Stimulated activated CD4-positive, alpha-beta T cell treated with anti-CD3 and anti-CD28 coated beads, Interleukin-12 subunit alpha, Interleukin-12 subunit beta, amount 100 ng/mL, for 24 hours (primary cell): ENCODE data around the gene ZNF366.

Experiments used
- DNase-seq, 2 experiments: peaks; one replicate each; pipeline ENCODE4 v3.0.0-alpha.2; 2020; ENCODE audit warnings: low read depth in 2 of 2

Gene ZNF366

DNA sequence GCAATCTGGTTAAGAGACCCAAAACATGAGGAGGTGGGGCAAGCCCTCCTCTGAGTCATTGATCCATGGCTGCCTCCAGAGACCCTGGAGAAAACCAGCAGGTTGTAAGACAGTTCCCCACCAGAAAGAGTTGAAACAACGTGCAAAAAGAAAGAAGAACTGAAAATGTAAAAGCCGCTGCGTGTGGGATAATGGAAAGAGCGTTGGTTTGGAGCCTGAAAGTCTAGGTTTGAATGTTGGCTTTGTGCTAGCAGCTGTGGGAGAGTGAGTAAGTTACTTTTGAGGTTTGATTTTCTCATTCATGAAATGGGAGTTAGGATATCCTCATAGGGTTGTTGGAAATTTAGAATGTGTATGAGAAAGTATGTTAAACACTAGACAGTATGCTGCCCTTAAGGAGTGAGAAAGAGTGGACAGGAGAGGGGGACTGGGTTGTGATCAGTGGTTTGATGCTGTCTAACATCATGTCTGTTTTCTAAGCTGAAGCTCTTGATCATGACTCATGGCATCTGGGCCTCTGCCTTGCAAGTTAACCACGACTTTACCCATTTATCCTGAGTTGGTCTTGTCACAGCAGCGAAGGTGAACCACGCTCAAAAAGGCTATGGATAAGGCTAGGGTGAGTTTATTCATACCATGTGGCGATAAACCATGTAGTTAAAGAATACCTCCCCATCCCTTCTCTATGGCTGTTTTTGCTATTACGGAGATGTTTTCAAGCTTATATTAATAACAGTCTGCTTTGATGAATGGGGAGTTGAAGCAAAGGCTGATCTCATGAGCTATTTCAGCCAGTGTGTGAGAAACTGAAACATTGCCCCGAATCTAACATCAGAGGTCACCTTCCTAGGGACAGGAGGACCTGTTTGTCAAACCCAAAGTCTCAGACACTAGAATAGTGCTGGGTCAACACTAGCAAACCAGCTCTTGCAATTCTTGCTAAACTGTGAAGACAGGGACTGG, 41.3 kb downstream of the ZNF366 start:
- no peak for DNase-seq

DNA sequence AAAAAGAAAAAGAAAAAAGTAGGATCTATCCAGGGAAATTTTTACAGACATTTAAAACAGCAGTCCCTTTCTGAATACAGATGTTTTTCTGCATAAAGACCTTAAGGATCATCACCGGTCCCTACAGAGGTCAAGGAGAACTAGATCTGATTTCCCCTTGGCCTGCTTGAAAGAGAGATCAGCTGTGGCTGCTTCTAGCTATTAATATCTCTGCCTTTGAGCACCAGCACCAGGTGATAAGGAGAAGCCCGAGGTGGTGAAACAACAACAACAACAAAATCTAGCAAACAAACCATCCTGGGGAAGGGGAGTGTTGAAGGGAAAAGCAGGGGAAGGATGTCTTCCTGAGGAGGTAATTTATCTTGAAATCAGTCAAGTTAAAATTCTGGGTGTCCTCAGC, 42.1 kb downstream of the ZNF366 start:
- no peak for DNase-seq

DNA sequence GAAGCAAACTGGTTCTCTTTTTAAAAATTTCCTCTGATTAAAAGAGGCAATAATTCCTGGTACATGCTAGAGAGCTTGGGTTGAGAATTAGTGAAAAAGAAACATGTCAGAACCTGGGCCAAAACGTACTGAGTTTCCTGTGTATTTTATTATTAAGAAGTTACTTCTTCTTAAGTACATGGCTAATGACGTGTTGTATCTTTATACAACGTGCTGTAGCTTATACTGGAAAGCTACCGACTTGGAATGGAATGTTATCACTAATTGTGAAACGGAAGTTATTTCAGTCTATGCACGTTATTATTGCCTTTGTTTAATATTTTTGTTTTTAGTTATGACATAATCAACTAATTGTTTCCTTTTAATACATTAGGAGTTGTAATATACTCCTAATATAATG, 43.1 kb downstream of the ZNF366 start:
- no peak for DNase-seq

DNA sequence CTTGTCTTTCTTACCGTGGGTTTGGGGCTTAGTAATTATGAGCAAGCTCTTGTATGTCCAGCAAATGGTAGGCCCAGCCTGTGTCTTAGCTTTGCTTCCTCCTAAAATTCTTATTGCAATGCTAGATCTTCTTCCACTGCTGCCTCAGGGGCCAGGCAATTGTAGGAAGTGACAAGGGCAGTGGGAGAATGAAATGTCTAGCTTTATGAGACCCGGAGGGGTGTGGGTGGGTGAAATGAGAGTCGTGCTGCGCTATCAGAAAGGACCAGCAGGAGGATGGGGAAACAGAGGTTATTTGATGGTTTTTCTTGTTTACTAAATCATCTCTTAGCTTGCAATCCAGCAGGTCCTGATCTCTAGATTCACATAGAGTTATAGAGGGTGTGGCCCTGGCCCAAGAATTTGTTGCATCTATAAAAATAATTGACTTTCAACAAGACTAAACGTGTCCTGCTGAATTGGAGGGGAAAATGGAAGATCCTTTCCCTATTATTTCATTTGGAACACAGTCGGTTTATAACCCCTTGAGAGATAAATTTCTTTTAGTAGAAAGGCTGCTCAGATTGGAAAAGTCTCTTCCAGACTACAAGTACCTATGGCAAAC, 43.7 kb downstream of the ZNF366 start:
- no peak for DNase-seq

DNA sequence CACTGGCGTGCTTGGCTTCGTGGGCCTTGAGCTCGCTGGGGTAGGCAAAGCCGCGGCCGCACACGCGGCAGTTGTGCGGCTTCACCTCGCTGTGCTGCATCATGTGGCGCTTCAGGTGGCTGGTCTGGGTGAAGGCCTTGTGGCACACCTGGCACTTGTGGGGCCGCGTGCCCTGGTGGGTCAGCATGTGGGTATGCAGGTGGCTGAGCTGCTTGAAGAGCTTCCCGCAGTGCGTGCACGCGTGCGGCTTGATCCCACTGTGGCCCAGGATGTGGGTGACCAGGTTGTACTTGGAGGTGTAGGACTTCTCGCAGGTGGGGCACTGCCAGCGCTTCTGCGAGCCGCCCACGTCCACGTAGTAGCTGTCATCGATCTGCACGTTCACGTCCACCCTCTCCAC, 46.8 kb downstream of the ZNF366 start:
- DNase-seq = no peak

DNA sequence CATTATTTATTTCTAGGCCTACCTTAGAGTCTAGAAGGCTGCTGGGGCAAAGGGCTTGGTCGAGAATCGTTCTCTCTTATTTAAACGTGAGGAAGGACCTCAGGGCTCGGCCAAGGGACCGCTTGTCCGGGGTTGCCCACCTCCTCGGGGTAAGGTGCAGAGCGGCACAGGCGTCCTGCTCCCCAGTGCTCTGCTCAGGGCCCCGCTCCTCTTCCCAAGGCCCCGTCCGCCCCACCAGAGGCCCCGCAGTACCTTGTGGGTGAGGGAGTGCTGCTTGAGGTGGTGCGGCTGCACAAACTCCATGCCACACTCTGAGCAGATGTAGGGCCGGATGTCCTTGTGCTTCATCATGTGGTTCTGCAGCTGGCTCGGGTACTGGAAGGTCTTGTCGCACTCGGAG, 47.3 kb downstream of the ZNF366 start:
- DNase-seq = no peak

DNA sequence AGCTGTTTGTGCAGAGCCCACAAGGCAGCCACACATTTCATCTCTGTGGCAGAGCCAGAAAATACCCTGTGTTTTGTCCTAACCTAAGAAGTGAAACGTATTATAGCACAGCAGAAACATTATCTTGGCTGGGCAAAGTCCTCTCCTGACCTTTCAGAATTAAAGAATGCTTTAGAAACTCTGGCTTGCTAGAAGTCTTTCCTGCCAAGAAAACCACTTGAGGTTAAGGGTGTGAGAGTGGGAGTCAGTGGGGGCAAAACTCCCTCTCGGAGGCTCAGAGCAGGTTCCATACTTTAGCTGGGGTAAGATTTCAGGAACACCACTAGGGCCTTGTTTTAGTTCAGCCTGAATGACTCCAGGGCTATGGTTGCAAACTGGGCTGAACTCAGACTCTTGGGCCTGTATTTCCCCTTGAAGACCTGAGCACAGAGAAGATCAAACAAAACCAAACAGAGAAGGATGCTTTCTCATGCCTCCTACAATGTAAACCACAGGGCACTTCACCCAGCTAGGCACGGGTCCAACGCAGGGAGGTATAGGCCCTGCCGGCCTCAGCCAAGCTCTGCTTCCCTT, 48.0 kb downstream of the ZNF366 start:
- DNase-seq = no peak

DNA sequence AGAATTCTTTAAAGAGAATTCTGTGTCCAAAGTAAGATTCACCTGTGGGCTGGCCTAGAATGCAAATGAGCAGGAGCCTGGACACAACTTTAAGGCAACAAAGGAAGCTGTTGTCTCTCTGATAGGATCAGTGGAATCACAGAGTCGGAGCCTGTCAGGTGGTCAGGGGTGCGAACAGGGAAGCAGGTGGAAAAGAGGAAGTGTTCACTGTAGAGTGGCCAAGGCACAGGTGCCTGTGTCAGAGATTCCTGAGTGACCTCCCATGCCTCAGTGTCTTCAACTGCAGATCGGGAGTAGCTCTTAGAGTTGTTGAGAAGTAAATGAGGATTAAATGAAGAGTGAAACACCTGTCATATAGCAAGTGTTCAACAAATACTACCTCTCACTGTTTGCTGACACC, 48.8 kb downstream of the ZNF366 start:
- DNase-seq = no peak

DNA sequence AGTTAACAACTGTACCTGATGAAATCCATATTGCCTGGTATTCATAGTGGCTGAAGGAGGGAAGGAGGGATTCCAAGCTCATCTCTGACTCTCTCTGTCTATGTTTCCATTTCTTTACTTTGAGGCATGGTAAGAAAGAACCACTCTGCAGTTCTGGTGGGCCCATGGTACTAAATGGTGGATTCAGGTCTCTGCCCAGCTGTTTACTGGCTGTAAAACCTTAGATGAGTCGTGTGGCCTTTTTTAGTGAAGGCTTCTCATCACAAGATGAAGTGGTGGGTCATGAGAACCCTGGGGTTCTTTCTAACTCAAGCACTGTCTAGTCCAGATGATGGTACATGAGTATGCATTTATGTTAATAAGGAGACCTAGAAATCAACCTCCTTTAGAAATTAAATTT, 49.7 kb downstream of the ZNF366 start:
- DNase-seq = no peak

DNA sequence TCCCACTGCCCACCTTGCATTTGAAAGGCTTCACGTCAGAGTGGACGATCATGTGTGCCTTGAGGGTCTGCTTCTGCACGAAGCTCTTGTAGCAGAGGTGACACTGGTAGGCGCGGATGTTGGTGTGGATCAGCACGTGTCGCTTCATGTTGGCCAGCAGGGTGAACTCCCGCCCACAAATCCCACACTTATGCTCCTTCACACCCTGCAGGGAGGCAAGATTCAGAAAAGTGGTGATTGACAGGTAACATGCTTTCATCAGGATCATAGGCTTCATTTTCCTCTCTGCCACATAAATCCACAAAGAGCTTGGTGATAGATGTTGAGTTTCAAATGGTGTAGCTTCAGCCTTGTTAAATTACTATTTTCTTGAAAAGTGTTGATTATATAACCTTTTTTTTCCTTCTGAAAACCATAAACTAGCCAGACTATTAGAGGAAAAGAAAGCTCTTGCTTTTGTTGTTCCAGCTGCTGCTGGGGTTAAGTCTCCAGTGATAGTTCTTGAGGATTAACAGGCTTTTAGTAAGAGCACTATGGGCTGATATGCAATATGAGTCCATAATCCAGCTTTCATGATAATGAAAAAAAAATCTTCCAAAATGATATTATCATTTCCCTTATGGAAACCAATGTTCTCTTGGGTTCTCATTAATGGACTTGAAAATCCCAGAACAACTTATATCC, 50.7 kb downstream of the ZNF366 start:
- no peak for DNase-seq

DNA sequence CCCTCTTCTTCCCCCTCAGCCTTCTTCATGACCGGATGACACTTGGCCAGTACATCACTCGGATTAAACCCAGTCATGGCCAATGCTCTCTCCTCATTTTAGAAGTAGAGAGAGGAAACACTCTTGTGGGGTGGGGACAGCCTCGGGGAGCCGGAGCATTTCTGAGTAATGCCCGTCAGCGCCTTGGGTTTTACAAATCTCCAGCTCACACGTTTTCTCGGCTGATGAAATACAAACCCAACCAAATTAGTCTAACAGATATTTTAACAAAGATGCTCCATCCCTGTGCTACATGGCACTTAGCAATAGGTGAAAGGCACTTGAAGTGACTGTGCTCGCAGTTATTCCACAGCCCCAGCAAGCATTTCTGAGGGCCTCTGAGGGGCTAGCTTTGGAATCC, 51.7 kb downstream of the ZNF366 start:
- DNase-seq = no peak

DNA sequence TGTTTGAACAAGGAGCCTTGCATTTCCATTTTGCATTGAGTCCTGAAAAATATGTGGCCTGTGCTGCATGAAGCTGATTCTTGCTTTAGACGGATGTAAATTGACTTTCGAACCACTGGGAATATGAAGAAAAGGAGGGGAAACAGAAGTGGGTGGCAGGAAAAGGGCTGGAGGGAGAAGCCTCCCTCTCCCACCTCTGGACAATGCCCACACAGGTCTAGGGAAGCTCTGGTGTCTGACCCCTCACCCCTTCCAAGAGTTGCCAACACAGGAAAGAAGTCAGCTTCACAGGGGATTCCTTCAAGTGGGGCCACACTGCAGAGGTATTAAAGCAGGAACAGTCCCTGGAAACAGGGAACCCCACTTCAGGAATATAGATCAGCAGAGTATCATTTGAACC, 52.2 kb downstream of the ZNF366 start:
- no peak for DNase-seq

DNA sequence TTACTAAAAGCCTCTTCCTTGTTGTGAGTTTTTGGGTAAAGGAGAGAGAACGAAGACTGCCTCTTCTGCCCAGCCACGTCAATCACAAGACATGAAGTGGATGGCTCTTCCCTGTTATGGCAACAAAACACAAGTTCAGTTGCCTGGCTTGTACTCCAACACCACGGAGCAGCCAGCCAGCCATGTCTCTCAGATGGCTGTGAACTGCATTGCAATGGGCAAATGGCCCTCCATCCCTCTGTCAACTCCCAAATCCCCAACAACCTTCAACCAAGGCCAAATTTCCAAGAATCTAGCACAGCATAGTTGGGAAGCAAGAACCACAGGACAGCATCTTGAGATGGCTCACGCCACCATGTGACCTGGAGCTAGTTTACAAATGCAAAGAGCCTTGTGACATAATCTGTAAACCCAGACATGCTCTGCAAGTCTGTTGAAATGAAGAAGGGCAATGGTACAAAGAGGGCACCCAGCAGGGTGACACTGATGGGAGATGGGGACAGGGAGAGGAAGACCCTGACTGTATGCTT, 53.9 kb downstream of the ZNF366 start:
- no peak for DNase-seq

DNA sequence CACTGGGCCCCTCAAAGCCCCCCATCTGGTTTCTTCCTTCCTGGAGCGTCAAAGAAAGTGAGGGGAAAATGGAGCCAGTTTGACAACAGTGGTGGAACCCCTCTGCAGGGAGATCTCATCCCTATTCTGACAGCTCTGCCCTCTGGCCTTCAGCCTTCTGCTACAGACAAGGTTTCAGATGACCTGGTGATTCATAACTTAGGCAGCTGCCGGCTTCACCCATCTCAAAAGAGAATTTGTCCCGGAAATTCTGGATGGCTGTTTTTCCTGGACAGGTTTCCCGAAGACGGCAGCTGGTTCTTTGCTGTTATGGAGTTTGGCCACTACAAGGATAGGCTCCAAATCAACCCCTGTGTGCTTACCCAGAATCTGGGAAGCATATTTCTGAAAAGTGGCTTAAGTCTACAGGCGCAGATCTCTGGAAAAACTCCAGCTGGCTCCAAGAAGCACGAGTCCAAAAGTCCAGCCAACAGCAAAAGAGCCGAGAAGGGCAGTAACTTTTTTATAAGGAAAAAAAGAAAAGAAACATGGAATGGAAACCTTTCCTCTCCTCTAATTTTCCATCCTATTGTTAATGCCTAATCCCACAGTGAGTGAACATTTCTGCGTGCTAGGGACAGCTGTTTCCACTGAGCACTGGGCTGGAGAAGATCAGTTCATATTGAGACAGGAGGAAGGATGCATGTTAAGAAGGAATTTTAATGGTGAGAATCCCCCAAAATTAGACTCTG, 54.5 kb downstream of the ZNF366 start:
- no peak for DNase-seq

DNA sequence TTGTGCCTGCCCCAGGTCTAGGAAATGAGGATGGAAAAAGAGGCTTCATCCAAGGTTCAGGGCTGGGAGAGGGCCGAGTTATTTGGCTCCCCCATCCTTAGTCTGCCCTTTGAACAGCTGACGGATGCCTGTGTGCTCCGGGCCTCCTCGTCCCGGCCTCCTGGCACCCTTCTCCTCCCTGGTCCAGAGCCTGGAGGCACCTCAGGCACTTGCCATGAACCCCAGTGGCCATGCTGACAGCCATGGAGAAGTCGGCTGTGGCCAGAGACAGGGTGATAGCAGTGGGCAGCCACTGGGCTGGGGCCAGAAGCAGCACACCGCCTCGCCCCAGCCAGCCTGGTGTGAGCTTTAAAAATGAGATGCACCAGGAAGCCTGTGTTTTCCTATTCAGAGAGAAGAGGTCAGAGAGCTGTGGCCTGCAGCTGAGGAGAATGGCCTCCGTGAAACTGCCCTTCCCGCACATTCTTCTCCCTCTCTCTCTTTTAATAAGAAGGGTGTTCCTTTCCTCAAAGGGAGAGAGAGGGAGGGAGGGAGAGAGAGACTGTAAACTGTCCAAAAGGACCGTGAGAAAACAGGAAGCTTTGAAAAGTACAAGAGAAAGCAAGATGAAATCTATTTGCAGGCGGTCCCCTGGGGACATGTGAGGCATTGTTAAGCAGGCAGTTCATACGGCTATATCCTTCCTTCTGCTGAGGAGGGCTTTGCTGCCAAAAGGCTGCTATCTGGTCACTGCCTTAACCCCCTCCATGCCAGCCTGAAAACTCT, 55.3 kb downstream of the ZNF366 start:
- DNase-seq = no peak

DNA sequence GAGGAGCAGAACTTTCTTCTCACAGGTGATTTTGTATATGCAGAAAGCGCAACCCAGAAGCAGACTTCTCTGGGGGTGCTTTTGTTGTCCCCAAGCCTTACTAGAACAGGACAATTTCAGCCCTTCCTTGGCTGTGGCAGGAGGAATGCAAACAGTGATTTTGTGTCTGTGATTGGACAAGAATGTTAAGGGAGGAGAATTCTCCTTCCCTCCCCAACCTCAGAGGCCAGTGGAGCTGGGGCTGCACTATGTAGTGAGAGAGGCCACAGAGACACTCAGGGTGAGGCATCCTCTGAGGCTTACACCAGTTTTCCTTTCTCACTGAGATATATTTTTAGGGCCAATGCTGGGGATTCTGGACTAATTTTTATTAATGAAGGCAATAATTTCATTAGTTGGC, 58.8 kb downstream of the ZNF366 start:
- DNase-seq = no peak

DNA sequence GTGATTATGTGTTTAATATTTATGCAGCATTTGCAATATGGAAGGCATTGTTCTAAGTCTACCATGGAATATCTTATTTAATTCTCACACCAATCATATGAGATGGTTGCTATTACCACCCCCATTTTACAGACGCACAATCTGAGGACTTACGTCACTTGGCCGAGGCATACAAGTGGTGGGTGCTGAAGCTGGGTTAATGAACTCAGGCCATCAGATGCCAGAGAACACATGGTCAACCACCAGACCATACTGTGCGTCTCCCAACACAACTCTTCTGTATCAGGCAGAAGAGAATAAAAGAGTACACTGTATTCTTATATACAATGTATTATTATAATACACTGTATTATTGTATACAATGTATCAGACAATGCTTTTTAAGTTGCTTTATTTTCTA, 59.5 kb downstream of the ZNF366 start:
- DNase-seq = no peak

DNA sequence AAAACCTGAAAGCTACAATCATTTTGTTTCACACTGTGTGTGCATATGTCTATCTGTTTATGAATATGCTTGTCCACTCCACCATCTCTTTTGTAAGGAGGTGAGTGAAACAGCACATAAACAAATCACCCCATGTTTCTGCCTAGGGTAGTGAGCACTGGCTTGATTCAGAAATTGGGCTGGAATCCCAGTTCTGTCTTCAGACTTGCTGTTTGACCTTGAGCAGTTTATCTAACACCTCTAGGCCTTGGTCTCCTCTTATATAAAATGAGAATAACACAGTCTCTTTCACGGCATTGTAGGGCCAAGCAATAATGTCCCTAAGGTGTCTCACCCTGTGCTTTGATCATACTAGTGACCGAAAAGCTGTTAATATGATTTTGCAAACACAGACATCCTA, 61.2 kb downstream of the ZNF366 start:
- DNase-seq = no peak

DNA sequence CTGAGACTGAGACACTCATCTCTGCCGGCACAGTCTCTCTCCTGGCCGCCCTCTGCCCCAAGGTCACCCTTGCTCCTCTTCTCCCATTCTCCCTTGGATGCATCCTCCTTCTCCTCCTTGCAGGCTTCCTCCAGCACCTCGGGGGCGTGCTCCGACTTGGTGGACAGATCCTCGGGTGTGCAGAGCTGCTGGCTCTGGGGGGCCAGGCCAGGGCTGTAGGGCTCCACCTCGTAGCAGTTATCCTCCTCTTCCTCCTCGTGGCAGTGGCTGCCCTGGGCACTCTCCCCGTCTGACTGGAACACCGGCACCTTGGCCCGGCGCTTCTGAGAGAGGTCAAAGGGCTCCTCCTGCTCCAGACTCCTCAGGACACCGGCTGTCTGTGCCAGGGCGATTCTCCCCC, 63.3 kb downstream of the ZNF366 start:
- no peak for DNase-seq

DNA sequence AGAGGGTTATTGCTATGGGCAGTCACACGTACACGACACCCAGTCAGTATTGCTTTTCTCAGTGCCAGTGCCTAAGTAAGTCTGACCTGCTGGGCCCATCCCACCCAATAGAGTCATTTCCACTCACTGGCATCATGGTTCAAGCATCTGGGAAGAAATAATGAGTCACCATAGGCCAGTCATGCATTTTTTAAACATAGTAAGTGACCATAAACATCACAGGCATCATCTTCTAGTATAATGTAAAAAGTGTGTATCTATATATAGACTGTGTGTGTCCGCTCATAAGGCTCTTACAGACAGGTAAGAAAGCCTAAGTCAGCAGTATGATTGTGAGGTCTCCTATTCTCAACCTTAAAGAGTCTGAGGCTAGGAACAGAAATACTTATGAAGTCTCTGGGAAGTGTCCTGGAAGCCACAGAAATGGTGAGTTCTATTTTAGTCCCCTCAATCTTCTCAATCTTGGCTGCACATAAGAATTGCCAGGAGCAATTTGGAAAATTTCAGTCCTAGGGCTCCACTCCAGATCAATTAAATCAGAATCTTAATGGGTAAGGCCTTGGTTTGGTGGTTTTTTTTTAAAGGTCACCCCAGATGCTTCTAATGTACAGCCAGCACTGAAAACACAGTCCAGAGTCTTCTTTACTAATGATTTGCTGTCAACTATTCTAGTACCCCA, 65.2 kb downstream of the ZNF366 start:
- no peak for DNase-seq
